Hematopoietic multipotent progenitor cell (in vitro differentiated cells): ENCODE results near the gene VTA1. TPM values are rescaled to one million over a fixed set of nuclear protein-coding genes. Genes with fewer than 3 reads are reported as not detected.
"Not testable (repeated sequence)": the region's sequence is repeated elsewhere in the genome, so short reads cannot be mapped to it uniquely, and the experiment has no call there.

Source experiments
- DNase-seq, 3 donors: peaks; one replicate each; pipeline ENCODE4 v3.0.0-alpha.2; 2011 to 2015; ENCODE audit warnings: low read depth in 2 of 3, low spot score in 2 of 3
- total RNA-seq: library from RNA; depleted of rRNA; stranded (reverse); fragments of >200 nt; gene quantifications from one replicate; pipeline ENCODE4 v1.2.3, GENCODE V29; 2012

The VTA1 gene
- total RNA-seq, 1 donor, result 39.9 TPM

DNA sequence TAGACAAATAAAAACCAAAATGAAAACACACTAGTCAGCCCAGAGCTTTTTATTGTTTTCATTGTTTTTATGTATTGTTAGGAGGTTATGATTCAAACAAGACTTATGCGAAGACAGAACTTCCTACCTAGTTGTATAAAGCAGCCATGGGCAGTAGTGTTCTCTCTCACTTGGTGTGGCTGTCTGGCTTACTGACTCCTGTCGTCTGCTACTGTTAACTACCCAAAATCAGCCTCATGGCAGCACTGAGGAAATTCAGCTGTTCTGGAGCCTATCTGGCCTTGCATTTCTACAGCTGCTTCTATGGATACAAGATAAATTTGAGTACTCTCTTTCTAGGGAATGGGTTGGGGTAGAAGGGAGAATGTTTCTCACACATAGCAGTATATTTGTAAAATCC lies 20.4 kb downstream of the VTA1 start:
- no peak for DNase-seq

DNA sequence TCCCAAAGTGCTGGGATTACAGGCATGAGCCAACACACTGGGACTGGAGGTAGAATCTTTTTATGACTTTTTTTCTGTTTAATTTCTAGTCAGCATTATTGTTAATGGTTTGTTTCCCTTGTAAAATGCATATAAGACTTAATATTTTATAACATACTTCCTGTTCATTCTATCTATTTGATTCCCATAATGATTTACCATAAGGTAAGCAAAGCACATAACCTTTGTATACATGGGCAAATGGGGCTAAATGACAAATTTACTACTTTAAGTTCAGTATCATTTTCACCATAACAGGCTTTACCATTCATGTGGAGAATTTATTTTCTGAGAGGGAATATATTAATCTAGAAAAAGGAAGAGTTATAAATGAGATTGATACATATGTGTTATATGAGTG lies 24.3 kb downstream of the VTA1 start:
- DNase-seq, result no peak

DNA sequence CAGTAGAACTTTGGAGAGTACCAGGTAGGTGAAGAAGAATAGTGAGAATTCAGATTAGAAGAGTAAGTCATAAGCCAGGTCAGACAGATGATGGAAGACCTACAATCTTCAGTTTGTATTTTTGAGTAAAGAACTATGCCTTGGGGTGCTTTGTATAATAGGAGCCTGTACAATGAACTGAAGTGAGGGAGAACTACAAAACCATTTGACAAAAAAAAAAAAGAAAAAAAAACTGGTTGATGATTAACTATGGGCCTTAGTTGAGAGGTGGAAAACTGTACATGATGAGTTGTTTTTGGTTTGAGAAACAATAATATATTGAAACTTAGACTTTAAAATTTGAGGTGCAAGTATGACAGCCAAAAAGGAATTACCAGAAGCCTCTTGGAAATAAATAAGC lies 25.7 kb downstream of the VTA1 start:
- DNase-seq, result no peak

DNA sequence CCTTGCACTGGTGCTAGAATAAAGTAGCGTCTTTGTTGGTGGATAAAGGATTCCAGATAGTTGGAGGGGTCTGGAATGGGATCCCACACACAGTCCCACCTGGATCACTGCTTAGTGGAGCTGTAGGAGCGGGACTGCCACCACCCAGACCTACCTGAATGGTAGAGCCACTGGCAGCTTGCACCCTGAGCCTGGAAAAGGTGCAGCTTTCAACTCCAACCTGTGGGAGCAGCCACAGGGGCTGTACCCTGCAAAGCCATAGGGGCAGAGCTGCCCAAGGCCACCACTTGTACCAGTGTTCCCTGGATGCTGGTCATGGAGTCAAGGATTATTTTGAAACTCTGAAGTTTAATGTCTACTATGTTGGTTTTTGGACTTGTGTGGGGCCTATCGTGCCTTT lies 26.9 kb downstream of the VTA1 start:
- DNase-seq, result no peak

DNA sequence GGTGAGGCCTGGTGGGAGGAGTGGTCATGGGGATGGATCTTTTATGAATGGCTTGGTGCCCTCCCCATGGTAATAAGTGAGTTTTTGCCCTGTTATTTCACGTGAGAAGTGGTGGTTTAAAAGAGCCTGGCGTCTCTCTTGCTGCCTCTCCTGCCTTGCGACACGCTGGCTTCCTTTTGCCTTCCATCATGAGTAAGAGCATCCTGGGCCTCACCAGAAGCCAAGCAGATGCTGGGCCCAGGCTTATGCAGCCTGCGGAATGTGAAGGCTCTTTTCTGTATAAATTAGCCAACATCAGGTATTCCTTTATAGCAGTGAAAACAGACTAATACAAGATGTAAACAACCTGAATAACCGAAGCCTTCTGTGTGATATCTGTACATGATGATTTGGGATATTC lies 27.6 kb downstream of the VTA1 start:
- DNase-seq, result no peak

DNA sequence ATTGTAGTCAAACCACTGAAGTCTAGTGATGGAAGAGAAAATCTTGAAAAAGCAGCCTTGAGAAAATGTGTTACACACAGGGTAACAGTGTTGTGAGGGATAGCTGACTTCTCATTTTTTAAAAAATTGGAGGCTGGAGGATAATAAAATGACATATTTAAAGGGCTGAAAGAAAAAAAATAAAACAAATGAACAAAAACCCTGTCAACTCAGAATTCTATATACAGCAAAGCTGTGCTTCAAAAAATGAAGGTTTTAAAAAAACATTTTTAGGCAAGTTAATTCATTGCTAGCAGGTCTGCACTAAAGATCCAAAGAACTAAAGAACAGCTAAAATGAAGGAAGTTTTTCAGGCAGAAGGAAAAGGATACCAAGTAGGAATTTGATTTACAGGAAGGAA lies 31.1 kb downstream of the VTA1 start:
- DNase-seq, result peak in 1 of 3 donors; percentile 45

DNA sequence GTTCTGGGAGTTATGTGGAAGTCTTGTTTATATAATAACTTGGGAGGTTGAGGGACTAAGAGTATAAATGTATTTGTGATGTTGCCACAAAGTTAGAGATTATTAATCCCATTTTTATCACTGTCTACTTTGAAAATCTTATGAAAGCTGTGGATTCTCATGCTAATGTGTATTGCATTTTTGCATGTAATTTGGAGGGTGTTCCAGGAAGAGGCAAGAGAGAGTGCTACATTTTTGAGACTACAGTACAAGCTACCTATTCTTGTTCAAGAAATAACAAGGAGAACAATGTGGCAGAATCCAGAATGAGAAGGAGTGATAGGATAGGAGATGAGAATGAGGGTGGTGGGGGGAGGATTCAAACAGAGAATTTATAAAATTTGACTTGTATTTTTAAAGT lies 34.9 kb downstream of the VTA1 start:
- no peak for DNase-seq

DNA sequence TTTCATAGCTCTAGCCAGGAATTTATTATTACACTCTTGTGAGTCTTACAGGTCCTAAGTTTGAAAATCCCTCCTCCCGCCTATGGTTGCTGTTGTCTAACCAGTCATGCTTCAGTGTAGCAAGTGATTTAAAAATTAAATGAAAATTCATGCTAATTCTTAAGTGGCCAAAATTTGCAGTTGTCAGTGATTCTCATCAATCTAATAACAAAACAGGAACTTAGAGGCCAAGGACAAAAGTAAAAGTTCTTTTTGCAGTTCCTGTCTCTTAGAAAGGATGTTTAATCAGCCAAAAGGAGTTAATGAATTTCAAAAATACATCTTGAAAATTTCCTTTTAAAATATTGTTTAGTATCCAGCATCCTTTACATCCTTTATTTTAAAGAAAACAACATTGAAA lies 36.3 kb downstream of the VTA1 start:
- DNase-seq, result peak in 1 of 3 donors; percentile 46

DNA sequence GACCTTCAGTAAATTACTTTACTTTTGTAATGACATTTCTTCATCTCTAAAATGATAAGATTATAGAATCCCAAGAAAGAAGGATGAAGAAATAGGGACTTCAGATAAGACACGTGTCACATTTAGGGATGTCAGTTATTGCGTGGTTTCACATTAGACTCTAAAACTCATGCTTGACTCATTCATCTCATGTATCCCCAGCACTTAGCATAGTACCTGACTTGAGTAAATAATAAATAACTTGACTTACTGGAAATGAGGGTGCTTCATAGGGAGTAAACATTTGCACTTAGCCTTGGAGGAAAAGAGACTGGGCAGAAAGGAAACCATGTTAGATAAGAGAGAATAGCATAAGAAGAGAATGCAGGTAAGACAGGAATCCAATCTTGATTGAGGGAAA lies 37.2 kb downstream of the VTA1 start:
- no peak for DNase-seq

DNA sequence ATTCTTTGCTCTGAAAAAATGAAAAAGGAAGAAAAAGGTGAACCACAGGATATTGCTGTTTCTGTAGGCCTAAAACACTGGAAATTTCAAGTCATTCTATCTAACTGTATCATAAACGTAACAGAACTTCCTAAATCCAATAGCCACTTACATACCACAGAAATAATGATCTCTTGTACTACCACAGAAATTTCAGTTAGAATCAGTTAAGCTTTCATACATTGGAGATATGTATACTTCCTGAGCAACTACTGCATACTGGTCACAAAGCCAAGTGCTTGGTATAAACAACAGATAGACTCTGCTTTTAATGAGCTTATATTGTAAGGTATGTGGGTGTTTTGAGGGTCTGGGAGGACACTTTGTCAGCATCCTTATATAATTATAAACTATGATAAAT lies 38.6 kb downstream of the VTA1 start:
- DNase-seq, result peak in 1 of 3 donors; percentile 15

DNA sequence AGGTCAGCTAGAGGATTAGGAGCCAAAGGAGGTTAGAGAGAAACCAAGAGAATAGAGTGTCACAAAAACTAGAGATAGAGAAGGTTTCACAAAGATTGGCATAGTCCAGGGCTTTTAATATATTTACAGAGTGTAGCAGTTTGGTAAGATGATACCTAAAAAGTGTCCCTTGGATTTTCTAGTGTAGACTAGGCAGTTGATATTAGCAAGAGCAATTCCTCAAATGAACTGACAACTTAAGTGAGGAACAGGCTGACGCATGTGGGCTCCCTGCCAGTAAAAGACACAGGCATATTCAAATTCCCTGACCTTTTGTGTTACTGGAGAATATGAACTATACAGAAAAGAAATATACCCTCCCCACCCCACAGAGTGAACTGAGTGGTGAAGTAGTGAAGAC lies 40.1 kb downstream of the VTA1 start:
- DNase-seq, result no peak

DNA sequence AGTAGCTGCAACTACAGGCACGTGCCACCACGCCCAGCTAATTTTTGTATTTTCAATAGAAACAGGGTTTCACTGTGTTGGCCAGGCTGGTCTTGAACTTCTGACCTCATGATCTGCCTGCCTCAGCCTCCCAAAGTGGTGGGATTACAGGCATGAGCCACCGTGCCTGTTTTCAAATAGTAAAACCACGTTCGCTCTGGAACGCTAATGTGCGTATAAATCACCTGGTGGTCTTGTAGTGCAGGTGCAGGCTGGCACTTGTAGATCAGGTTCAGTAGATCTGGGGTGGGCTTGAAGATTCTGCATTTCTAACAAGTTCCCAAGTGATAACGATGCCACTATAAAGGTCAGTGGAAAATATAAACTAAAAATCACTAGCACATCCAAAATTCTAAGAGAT lies 41.3 kb downstream of the VTA1 start:
- not testable (repeated sequence) for DNase-seq

DNA sequence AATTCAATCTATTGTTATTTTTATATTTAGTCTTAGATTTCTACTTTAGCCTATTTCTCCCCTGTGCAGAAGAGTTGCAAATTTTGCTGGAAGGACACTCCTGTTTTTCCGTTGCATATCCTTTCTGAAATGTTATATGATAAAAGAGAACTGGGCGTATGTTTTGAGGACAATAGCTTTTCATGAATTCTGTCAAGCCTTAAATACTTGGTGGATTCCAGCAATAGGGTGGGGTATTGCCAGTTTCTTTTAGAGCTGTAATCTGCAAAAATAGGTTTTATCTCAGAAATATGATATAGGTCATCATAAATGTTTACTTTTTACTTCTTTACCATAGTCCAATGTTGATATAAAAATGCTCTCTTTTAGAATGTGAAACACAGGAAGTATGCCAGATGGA lies 42.0 kb downstream of the VTA1 start:
- no peak for DNase-seq

DNA sequence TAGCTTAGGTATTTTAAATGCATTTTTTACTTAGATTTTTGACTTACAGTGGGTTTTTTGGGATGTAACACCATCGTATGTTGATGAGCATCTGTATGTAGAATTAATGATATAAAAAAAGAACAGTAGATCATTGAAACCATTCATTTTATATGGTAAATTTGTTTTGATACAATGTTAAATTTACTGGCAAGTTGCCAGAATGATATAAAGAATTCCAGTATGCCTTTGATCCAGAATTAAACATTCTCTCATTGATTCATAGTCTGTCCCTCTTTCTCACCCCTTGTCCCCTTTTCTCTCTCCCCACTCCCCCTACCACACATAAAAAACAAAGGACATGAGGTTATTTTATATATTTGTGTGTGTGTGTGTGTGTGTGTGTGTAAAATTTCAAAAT lies 45.3 kb downstream of the VTA1 start:
- no peak for DNase-seq

DNA sequence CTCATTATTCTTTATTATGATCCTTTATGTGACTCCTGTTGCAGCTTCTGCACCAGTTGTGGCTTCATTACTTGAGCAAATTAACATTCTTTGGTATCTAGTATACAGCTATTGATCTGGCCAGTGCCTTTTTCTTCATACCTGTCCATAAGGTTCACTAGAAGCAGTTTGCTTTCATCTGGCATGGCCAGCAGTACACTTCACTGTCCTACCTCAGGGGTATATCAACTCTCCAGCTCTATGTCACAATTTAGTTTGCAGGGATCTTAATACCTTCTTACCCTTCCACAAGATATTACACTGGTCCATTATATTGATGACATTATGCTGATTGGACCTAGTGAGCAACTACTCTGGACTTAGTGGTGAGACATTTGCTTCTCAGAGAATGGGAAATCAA lies 46.6 kb downstream of the VTA1 start:
- no peak for DNase-seq

DNA sequence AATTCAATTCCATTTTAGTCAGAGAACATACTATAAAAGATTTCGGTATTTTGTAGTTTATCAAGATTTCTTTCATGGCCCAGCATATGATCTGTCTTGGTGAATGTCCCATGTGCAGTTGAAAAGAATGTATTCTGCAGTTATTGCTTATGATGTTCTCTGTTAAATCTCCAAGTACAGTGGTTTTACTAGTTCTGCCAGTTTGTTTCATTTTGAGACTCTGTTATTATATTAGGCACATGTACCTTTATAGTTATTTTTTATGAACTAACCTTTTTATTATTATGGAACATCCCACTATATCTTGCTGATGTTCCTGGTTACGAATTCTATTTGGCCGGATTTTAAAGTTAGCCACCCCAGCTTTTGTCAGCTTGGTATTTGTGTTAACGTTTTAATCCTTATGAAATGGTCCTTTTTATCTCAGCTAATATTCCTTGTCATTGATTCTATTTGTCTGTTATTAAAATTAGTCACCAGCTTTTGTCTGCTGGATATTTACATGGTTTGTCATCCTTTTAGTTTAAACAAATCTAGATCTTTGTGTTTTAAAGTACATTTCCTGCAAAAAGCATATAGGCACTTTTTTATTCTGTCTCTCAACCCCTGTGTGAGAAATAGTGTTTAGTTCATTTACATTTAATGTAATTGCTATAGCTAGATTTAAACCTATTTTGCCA lies 48.9 kb downstream of the VTA1 start:
- DNase-seq, result no peak

DNA sequence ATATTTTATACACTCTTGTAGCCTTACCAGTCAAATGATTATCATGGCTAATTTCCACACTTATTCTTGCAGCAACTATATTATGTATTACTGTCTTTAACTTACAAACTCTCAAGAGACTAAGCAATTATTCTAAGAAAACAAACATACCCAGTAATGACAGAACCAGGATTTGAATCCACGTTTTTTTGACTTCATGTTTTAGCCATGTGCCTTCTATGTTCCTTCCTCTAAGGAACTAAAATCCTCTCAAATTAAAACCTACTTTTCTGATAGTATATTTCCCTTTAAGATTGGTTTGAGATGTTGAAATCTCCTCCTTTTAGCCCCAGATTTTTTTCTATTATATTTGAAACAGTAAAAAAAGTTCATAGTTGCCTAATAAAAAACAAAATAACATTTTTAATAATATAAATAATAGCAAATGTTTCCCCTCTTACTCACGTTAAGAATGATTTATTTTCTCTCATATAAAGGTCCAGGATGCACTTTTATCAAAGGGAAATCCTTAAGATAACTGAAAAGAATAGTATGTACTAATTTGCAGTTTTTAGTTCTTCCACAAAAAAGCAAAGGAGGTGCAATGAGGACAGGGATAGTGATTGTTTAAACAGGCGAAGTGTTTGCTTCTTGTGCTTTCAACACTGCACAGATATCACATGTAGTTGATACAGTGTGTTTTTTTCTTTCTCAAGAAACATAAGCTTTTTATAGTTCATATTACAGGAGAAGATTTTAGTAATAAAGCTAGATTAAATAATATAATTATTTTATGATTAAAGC lies 54.0 kb downstream of the VTA1 start:
- no peak for DNase-seq

DNA sequence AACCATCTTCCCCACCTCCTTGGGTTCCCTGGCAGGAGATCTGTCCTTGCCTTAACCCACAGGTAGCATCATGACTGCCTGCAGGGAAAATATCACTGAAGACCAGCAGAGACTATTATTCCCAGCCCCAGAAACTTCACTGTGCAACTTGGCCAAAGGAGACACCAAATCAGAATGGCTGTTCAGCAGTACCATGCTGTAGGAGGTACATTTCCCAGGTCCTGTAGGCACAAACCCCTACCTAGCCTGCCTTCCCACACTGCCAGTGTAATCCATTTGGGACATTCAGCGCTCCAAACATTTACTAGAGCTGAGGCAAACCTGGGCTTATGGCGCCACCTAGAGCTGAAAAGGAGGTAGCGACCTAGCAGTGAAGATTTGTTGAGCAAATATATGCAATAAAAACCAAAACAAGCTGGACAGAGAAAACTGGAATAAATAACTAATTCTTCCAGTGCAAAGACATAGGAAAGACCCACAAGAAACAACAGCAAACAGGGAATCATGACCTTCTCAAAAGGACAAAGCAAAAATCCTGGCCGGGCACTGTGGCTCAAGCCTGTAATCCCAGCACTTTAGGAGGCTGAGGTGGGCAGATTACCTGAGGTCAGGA lies 60.3 kb downstream of the VTA1 start:
- peak; percentile 10 to 29 (median 11) for DNase-seq

DNA sequence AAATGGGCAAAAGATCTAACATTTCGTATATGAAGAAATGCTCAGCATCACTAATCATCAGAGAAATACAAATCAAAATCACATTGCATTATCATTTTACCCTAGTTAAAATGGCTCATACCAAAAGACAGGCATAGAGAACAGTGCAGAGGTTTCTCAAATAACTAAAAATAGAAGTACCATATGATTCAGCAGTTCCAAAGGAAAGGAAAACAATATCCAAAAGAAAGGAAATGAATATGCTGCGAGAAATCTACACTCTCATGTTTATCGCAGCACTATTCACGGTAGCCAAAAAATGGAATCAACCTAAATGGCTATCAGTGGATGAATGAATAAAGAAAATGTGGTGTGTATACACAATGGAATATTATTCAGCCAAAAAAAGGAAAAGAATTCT lies 63.5 kb downstream of the VTA1 start:
- no peak for DNase-seq

DNA sequence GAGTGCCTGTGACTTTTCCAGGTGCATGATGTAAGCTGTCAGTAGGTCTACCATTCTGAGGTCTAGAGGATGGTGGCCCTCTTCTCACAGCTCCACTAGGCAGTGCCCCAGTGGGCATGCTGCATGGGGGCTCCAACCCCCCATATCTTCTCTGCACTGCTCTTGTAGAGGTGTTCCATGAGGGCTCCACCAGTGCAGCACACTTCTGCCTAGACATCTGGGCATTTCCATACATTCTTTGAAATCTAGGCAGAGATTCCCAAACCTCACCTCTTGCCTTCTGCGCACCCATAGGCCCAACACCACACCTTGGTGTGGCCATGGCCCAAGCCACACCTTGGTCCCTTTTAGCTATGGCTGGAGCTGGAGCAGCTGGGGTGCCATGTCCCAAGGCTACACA lies 66.3 kb downstream of the VTA1 start:
- no peak for DNase-seq

DNA sequence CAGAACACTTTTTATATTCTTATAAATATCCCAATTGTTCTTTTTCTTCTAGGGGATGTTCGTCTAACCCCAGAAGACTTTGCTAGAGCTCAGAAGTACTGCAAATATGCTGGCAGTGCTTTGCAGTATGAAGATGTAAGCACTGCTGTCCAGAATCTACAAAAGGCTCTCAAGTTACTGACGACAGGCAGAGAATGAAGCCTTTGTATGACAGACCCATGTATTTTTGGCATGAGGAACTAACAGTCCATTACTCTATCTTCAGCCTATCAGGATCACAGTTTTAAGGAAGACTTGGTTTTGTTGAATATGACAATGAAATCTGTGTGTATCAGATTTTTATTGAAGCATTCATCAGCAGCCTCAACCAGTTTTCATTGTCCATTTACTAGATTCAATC lies 71.4 kb downstream of the VTA1 start:
- DNase-seq, result no peak

DNA sequence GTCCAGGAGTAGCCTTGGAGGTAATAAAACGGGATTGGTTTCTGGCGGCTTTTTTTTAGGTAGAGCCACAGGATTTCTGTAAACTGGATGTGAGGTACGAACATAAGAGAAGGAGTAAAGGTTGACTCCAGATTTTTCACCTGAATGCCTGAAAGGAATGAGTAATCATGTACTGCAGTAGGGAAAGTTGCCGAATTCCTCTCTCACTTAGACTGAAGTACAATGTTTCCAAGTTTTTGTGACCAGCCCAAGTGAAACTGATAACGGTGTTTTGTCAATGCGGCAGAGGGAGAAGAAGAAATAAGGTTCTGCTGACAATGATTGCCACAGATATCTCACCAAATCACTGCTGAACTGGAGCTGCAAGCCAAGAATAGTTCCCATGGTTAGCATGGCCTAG lies 75.0 kb downstream of the VTA1 start:
- no peak for DNase-seq
